Thoracic aorta (tissue), 2 donors: ENCODE results near the gene LBHD1. TPM values are rescaled to one million over a fixed set of nuclear protein-coding genes. Genes with fewer than 3 reads are reported as not detected.
A peak's percentile ranks its signal among the peaks of the same experiment; 100 is the strongest.

Experiments used
- ATAC-seq: fragments of 150-250 bp; one replicate; pipeline ENCODE4 v1.8.0; 2017; ENCODE audit warnings: low read depth; ENCODE audit not compliant: insufficient number of reproducible peaks, low FRiP score
- DNase-seq: peaks from one replicate; pipeline ENCODE4 v3.0.0-alpha.2; 2020; ENCODE audit warnings: low spot score
- H3K27ac ChIP-seq, 2 donors: fragments of 200-600 bp; sonication (generic); 1 replicate in 1 of 2; 2 replicates in 1 of 2; pipeline ENCODE4 v1.5.1; 2016; ENCODE audit warnings: mild to moderate bottlenecking in 2 of 2, moderate library complexity in 2 of 2
- H3K27me3 ChIP-seq: fragments of 200-600 bp; sonication (generic); replicated peaks from 2 replicates; pipeline ENCODE4 v1.6.0; 2016; ENCODE audit warnings: mild to moderate bottlenecking; ENCODE audit not compliant: insufficient read depth
- H3K36me3 ChIP-seq: fragments of 200-600 bp; sonication (generic); one replicate; pipeline ENCODE4 v1.5.1; 2016
- H3K4me1 ChIP-seq, 2 donors: fragments of 200-600 bp; sonication (generic); 1 replicate in 1 of 2; 2 replicates in 1 of 2; pipeline versions ENCODE4 v1.5.1 to v1.6.0; 2016; ENCODE audit warnings: low read depth in 2 of 2, mild to moderate bottlenecking in 1 of 2; ENCODE audit not compliant: control insufficient read depth in 1 of 2
- H3K4me3 ChIP-seq: fragments of 200-600 bp; sonication (generic); 2 replicates; pipeline ENCODE4 v1.5.1; 2016; ENCODE audit warnings: mild to moderate bottlenecking
- H3K9me3 ChIP-seq: fragments of 200-600 bp; sonication (generic); 2 replicates; pipeline ENCODE4 v1.5.1; 2016
- total RNA-seq, 2 donors: library from RNA; depleted of rRNA; stranded (reverse); fragments of >200 nt; gene quantifications; one replicate each; pipeline versions ENCODE4 v1.1.0 to v1.2.3, GENCODE V29; 2016
- TF ChIP-seq, protein P1 (sequence below): fragments of 200-600 bp; sonication (generic); IDR thresholded peaks from one replicate; pipeline ENCODE4 v1.5.1; 2019; ENCODE audit warnings: antibody characterized with exemption

LBHD1 gene
- total RNA-seq, 2 donors from 2014 or later: 3.7 to 7.8 TPM

DNA sequence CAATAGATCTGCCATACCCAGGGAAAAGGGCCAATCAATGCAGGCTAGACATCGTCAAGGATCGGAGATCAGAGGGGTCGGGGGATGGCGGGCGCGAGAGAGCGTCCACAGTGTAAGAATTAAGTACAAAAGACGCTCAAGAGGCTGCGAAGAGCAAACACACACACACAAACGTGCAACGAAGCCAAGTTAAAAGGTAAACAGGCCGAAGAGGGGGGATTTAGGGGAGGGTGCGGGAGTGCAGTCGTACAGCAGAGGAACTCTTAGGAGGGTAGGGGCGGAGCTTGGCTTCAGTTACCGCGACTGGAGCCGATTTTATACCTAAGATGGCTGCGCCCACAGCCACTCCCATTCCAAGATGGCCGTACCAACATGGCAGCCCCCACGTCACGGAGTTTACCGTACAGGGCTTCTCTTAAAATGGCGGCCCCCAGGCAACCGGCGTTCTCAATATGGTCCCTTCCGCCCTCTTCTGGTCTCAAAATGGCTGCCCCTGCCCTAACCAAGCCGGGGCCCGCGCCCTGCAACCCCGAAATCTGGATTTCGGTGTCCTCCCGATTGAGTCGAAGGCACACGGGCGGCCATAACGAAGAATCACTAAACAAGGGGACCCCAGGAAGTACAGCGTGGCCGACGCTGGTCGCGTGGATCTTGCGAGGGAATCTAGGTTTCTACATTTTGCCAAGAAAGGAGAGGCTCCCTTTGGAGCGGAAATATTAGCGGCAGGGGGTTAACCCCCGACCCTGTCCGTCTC is 37.4 kb upstream of the LBHD1 start:
- H3K4me3 ChIP-seq: peak overlapping the region; percentile 71
- TF ChIP-seq, protein P1, sequence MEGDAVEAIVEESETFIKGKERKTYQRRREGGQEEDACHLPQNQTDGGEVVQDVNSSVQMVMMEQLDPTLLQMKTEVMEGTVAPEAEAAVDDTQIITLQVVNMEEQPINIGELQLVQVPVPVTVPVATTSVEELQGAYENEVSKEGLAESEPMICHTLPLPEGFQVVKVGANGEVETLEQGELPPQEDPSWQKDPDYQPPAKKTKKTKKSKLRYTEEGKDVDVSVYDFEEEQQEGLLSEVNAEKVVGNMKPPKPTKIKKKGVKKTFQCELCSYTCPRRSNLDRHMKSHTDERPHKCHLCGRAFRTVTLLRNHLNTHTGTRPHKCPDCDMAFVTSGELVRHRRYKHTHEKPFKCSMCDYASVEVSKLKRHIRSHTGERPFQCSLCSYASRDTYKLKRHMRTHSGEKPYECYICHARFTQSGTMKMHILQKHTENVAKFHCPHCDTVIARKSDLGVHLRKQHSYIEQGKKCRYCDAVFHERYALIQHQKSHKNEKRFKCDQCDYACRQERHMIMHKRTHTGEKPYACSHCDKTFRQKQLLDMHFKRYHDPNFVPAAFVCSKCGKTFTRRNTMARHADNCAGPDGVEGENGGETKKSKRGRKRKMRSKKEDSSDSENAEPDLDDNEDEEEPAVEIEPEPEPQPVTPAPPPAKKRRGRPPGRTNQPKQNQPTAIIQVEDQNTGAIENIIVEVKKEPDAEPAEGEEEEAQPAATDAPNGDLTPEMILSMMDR: no peak
- ATAC-seq: peak; percentile 76
- H3K4me1 ChIP-seq: peaks cover 12 to 44% of the 10 kb centered on the region in 2 donors
- DNase-seq: peak; percentile 97
- no peaks in the 10 kb centered on the region for H3K27me3 ChIP-seq
- H3K9me3 ChIP-seq: no peaks in the 10 kb centered on the region
- H3K27ac ChIP-seq: peak overlapping the region; percentile 89 to 97
- peaks cover 14% of the 10 kb centered on the region for H3K36me3 ChIP-seq

DNA sequence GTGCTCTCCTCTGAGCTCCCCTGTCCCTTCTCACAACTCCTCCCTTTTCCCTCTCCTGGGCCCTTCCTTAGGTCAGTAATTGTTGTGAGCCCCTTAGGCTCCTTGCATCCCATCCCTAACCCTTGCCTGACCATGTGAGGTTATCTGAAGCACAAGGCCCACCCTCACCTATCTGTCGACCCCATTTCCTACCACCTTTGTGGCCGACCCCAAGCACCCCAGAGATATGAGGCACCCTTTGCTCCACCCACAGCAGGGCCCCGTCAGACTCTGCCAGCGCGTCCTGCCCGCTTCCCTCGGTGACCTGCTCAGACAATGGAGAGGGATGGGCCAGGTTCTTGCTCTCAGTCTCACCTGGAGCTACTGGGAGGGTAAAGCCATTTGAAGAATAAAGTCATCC is 36.7 kb upstream of the LBHD1 start:
- no peaks in the 10 kb centered on the region for H3K9me3 ChIP-seq
- H3K4me3 ChIP-seq: peak overlapping the region; percentile 71
- ATAC-seq (no peak), DNase-seq (no peak)
- no peaks in the 10 kb centered on the region for H3K27me3 ChIP-seq
- peak overlapping the region; percentile 89 to 97 for H3K27ac ChIP-seq
- H3K4me1 ChIP-seq: peaks cover 12 to 44% of the 10 kb centered on the region in 2 donors
- H3K36me3 ChIP-seq: peaks cover 10% of the 10 kb centered on the region
- TF ChIP-seq, protein P1: no peak

DNA sequence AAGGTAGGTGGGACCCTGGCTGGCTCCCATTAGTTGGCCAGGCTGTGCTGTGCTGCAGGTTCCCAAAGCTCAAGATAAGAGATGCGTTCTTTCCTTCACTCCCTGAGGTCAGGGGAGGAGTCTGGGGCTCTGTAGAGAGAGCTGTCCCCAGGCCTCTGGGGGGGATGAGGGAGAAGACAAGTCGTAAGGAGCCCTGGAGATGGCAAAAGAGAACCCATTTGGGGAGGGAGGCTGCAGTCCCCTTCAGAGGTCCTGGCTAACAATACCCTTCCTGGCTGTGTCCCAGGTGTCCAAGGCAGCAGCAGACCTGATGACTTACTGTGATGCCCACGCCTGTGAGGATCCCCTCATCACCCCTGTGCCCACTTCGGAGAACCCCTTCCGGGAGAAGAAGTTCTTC is 36.3 kb upstream of the LBHD1 start:
- Histone ChIP-seq H3K4me1 (peaks cover 12 to 44% of the 10 kb centered on the region in 2 donors), H3K9me3 (no peaks in the 10 kb centered on the region), H3K36me3 (peaks cover 10% of the 10 kb centered on the region), H3K27ac (peak overlapping the region in 1 of 2 donors; percentile 89), H3K4me3 (peak overlapping the region; percentile 71), H3K27me3 (no peaks in the 10 kb centered on the region)
- DNase-seq (no peak), ATAC-seq (no peak)
- TF ChIP-seq, protein P1: no peak

DNA sequence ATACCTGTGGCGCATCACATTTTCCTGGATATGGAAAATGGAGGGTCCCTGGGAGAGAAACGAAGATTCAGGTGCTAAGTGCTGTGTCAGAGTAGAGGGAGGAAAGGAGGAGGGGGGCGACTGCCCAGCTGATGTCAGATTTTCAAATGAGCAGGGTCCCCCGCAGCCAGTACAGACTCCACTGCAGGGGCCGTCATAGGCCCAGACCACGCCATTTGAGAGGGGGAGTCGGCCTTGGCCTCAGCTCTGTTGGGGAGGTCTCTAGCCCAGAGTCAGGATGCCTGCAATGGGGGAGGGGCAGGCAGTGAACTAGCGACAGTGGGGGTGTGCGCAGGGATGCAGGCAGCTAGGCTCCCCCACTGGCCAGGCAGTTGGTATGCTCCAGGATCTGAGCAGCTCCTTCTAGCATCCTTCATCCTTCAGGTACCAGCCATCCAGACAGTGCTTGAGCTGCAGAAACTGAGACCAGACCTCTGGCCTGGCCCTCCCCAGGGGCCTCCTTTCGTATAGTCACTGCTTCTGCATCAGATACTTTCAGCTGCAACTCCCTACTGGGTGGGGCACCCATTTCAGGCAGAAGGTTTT is 35.3 kb upstream of the LBHD1 start, which contains the start of the genes BSCL2 and GNG3:
TSS of gene BSCL2 (minus strand) at position 148 of the 585 bp plus-strand sequence. CDS start 229 bp downstream, outside the sequence.
TSS of gene GNG3 (plus strand) at position 400 of the 585 bp plus-strand sequence. CDS start 620 bp downstream, outside the sequence.
- Histone ChIP-seq H3K4me1 (peaks cover 12 to 44% of the 10 kb centered on the region in 2 donors), H3K27ac (peak within 1 kb of the TSS; percentile 59 to 62), H3K9me3 (no peaks in the 10 kb centered on the region), H3K4me3 (peak within 1 kb of the TSS; percentile 82), H3K36me3 (peaks cover 10% of the 10 kb centered on the region), H3K27me3 (no peaks in the 10 kb centered on the region)
- ATAC-seq: no peak
- TF ChIP-seq, protein P1: no peak
- DNase-seq: no peak

DNA sequence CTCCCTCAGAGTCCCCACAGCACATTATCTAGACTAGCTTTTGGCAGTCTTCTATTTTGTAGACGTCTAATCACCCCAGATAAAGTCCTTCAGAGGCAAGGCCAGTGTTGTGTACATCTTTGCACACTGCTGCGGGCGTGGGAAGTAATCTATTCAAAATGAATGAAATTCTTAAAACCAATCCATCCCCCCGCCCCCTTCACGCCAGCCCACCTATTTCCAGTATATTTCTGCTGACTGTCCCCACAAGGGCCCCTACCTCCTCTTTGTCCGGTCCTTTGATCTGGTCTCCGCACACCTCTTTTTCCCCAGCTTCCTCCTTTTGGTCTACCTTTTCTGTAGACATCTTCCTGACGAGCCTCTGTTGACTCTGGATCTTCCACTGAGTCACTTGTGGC is 34.8 kb upstream of the LBHD1 start:
- Histone ChIP-seq H3K4me1 (peaks cover 12 to 44% of the 10 kb centered on the region in 2 donors), H3K4me3 (peak overlapping the region; percentile 82), H3K9me3 (no peaks in the 10 kb centered on the region), H3K27me3 (no peaks in the 10 kb centered on the region), H3K27ac (peak overlapping the region; percentile 59 to 62), H3K36me3 (peaks cover 10% of the 10 kb centered on the region)
- ATAC-seq (no peak), DNase-seq (no peak)
- TF ChIP-seq, protein P1: no peak
